ENCODE measurements around the gene ATG101. TPM values are rescaled to one million over a fixed set of nuclear protein-coding genes. Genes with fewer than 3 reads are reported as not detected.

Gene ATG101
- total and polyA plus RNA-seq, 2 of the 8 experiments (the other 6 are each of a cell fraction or from before 2014, with no cell fraction given): 49.8 to 55.9 TPM

DNA sequence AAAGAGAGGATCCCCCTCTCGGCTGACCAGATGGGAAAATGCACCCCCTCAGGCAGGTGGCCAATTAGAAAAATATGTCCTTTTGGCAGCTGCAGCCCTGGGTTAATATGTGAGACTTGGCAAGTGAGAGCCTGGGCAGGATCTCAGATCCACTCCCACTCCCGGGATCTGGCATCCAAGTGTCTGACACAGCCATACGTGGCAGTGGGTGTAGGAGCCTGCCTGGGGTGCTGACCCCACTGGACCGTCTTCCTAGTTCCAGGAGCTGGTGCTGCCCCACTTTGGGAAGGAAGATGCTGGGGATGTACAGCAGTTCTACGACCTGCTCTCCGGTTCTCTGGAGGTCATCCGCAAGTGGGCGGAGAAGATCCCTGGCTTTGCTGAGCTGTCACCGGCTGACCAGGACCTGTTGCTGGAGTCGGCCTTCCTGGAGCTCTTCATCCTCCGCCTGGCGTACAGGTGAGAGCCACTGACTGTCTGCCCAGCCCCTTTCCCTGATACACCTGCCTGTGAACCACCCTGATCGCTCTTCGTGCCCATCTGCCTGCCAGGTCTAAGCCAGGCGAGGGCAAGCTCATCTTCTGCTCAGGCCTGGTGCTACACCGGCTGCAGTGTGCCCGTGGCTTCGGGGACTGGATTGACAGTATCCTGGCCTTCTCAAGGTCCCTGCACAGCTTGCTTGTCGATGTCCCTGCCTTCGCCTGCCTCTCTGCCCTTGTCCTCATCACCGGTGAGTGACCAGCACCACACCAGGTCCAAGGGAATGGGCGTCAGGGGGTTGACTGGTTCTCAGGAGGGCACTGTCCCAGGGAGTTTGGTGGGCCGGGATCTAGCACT, 12.8 kb upstream of the ATG101 start:
- H2AK5ac ChIP-seq (ENCODE audit: low read depth, low read length): no peak overlapping the region
- H2BK5ac ChIP-seq (ENCODE audit: low read depth, low read length): no peak overlapping the region
- ChIA-PET CTCF (ENCODE audit: partially characterized antibody) (interaction anchor here (0.9 to 34.1 kb wide), 6 partner anchors 9 to 35 kb away, joined by 3 to 1022 read pairs (median 4); partner anchors contain the start of gene ATG101), POLR2A (ENCODE audit: partially characterized antibody) (interaction anchor here (0.8 to 1.7 kb wide), 6 partner anchors 8 to 19 kb away, joined by 3 to 8 read pairs (median 4); no protein-coding TSS in a partner anchor)
- no peaks in the 10 kb centered on the region for H3K9me3 ChIP-seq (ENCODE audit: insufficient read depth in 2 of 2, low read depth in 1 of 2, low read length in 1 of 2)
- H3K9ac ChIP-seq (replicated peaks in 1 of 4; ENCODE audit: extremely low read depth in 1 of 4, low read depth in 3 of 4, low read length in 3 of 4): no peak overlapping the region
- no peak overlapping the region for H3K56ac ChIP-seq (replicated peaks; ENCODE audit: insufficient read length, low read depth, low read length)
- H3K36me3 ChIP-seq (ENCODE audit: control insufficient read depth in 2 of 4, insufficient read depth in 4 of 4, low read length in 3 of 4): peaks cover 0 to 9% (median 5%) of the 10 kb centered on the region in 4 experiments; a peak in 4 of 8 replicates
- H3K4me3 ChIP-seq (ENCODE audit: extremely low read depth in 1 of 4, insufficient read depth in 2 of 4, low read depth in 3 of 4, low read length in 4 of 4): no peak overlapping the region
- no peaks in the 10 kb centered on the region for H3K23me2 ChIP-seq (ENCODE audit: low read depth, low read length)
- no peak overlapping the region for H2BK12ac ChIP-seq (ENCODE audit: low read depth, low read length)
- no peak overlapping the region for H3K14ac ChIP-seq (ENCODE audit: insufficient read length)
- peaks cover 0 to 4% (median under 1%) of the 10 kb centered on the region in 4 experiments; a peak in 3 of 7 replicates for H3K4me1 ChIP-seq (replicated peaks in 1 of 4; ENCODE audit: control insufficient read depth in 3 of 4, insufficient read depth in 4 of 4, low read length in 3 of 4)
- no peak for DNase-seq (ENCODE audit: low read depth in 1 of 2, low spot score in 2 of 2)
- 91% methylated on average over 23 of the region's 23 CpGs; no CpG with 5 or more reads in 1 of the 2 experiments for WGBS, 2 experiments (ENCODE audit: extremely low coverage in 1 of 2, insufficient coverage in 1 of 2, insufficient read length in 1 of 2, insufficient replicate concordance in 2 of 2, low coverage in 1 of 2, low lambda C conversion rate in 2 of 2, missing lambda C conversion rate in 1 of 2)
- H4K91ac ChIP-seq (replicated peaks; ENCODE audit: insufficient read length, low read length): no peak overlapping the region
- H3K4me2 ChIP-seq (ENCODE audit: insufficient read depth in 1 of 2, low read depth in 2 of 2, low read length in 2 of 2): no peak overlapping the region
- no peak overlapping the region for H2AFZ ChIP-seq (ENCODE audit: low read length)
- H3K27me3 ChIP-seq (replicated peaks in 1 of 4; ENCODE audit: control insufficient read depth in 3 of 4, extremely low read depth in 1 of 4, insufficient read depth in 3 of 4, low read length in 3 of 4): peaks cover 0 to 11% (median 6%) of the 10 kb centered on the region in 4 experiments; a peak in 4 of 7 replicates
- no peak overlapping the region for H4K8ac ChIP-seq (ENCODE audit: extremely low read depth, insufficient read depth, low read length)
- H3K79me1 ChIP-seq (ENCODE audit: low read depth, low read length): no peaks in the 10 kb centered on the region; the same call in 1 of the 2 replicates
- peaks cover 2 to 14% of the 10 kb centered on the region in 2 experiments for H4K20me1 ChIP-seq (replicated peaks in 1 of 2; ENCODE audit: control insufficient read depth in 1 of 2, insufficient read depth in 2 of 2, low read length in 2 of 2)
- H4K5ac ChIP-seq (ENCODE audit: insufficient read length, low read depth, low read length): no peak overlapping the region
- H2BK20ac ChIP-seq (ENCODE audit: low read length): no peak overlapping the region
- FAIRE-seq: no peak
- H2BK15ac ChIP-seq (ENCODE audit: low read length): no peak overlapping the region
- H3K79me2 ChIP-seq (ENCODE audit: control insufficient read depth in 1 of 2, insufficient read depth in 2 of 2, low read length in 2 of 2): no peaks in the 10 kb centered on the region
- no peak overlapping the region for H3K23ac ChIP-seq (ENCODE audit: insufficient read length)
- H3K4ac ChIP-seq (replicated peaks; ENCODE audit: insufficient read length, low read depth, low read length): no peak overlapping the region
- H3K18ac ChIP-seq (ENCODE audit: extremely low read depth, low read length): no peak overlapping the region
- no peak overlapping the region for H3K27ac ChIP-seq (ENCODE audit: low read depth, low read length)
- no peak overlapping the region for H2BK120ac ChIP-seq (replicated peaks; ENCODE audit: low read depth, low read length)
- TF ChIP-seq, protein P1, sequence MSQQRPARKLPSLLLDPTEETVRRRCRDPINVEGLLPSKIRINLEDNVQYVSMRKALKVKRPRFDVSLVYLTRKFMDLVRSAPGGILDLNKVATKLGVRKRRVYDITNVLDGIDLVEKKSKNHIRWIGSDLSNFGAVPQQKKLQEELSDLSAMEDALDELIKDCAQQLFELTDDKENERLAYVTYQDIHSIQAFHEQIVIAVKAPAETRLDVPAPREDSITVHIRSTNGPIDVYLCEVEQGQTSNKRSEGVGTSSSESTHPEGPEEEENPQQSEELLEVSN (IDR thresholded peaks at IDR 0.05): no peak
- TF ChIP-seq JUN (IDR thresholded peaks at IDR 0.05; ENCODE audit: low read depth, low read length) (no peak), NRF1 (IDR thresholded peaks at IDR 0.05; ENCODE audit: low read depth, low read length) (no peak)

Measured in H1 (cell line).